Amygdala (tissue), 56 donors: ENCODE data around the gene COL23A1.
A peak's percentile ranks its signal among the peaks of the same experiment; 100 is the strongest.

ENCODE experiments used
- DNase-seq, 56 donors: peaks; one replicate each; lab custom pipeline; 2025; lab: John Stamatoyannopoulos, UW

COL23A1 gene

DNA sequence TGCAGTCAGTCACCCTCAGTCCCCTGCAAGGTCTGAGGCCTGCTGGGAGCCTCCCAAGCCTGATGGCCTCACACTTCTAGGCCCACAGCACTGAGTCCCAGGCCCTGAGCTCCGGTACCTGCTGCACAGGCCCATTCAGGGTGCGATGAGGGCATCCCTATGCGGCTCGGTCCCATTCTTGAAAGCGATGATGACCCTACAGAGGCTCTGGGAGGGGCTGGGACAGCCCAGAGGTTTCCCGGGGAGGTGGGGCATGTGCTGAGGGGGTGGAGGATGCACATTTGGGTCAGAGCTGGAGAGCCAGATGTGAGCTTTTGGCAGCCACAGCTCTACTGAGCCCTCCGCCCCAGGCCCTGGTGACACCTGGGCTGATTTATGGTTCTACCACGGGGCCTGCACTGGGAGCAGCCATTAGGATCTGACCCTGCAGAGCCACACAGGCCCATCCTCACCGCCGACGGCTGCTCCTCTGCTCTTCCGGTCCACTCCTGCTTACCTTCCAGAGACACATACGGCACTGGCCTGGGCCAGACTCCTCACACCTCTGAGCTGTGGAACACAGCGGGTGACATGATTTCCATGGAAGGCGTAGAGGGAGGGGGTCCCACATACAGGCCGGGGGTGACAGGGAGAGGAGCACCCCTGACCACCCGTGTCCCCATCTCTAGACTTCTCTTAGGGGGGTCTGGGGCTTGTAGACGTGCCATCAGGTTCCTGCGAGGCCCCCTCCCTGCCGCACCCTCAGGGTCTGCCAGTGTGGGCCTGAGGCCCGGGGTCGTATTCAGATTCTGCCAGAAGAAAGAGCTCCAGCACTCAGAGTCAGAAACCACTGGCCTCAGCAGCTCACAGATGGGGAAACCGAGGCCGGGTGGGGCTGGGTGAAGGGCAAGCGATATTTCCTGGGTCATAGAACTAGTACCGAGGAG, 53.4 kb downstream of the COL23A1 start:
- DNase-seq: no peak

DNA sequence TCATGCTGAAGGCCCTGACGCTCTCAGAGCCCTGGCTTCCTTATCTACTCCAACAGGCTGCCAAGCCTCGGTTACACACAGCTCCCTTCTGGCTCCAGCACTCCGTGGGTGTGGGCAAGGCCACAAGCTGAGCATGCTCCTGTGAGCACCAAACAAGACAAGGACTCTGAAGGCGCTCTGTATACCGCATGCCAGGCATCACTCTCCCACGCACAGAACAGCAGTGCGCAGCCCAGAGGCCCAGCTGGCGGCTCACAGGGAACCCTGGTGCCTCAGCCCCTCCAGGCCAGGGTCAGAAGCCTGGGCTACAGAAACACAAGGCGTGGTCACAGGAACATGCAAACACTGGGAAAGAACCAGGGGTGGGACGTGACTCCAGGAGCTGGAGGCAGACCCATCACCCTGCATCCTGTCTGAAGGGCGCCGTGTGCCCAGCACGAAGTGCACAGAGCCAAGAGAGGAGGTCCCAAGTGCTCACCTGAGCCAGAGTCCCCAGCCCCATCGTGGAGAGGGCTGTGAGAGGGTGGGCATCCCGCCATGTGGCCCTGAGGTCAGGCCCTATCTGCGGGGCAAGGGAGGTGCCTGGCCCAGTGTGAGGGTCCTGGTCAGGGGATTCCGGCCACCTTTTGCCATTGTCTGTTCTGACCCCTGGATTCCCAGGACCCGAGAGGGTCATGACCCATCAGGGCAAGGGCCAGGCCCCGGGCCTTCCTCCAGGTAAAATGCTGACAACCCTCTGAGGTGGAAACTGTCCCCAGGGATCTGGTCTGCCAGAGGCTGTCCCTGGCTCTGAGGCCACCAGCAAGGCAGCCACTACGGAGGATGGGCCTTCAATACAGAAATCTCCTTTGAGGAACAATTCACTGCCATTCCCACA, 54.7 kb downstream of the COL23A1 start:
- peak in 3 of 56 donors; percentile 3 to 30 (median 15) for DNase-seq

DNA sequence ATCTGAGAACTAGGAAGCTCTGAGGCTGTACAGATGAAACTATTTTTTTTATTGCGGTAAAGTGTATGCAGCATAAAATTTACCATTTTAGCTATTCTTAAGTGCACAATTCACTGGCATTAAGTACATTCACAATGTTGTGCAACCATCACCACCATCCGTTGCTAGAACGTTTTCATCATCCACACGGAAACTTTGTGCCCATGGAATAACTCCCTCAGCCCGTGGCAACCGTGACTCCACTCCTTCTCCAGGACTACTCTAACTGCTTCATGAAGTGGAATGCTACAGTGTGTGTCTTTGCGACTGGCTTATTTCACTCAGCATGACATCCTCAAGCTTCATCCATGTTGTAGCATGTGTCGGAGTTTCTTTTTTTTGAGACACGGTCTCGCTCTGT, 57.1 kb downstream of the COL23A1 start:
- no peak for DNase-seq

DNA sequence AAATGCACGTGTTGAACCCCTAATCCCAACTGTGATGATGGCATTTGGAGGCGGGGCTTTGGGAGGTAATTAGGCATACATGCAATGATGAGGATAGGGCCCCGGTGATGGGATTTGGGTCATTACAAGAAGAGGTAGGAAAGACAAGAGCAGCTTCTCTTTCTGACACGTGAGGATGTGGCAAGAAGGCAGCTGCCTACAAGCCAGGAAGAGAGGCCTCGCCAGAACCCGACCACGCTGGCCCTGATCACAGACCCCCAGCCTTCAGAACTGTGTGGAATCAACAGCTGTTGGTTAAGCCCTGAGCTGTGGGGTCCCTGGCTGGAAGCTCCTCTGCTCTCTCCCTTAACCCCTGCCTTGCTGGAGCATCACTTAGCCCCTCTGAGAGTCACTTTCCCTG, 57.5 kb downstream of the COL23A1 start:
- no peak for DNase-seq

DNA sequence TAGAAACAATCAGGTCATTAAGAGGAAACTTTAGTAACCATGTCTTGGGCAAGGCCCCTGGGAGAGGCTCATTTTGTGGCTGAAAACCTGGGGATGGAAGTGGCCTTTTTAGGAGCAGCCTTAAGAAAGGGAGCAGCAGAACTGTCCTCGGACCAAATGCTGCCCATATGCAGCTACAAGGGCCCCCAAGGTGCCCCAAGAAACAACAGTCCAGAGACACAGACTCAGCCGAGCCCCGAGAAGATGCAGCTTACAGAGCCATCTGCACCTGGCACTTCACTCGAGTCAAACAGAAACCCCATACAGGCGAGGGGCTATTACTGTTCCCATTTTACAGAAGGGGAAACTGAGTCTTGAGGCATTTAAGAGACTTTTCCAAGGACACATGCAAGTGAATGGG, 58.0 kb downstream of the COL23A1 start:
- DNase-seq: no peak

DNA sequence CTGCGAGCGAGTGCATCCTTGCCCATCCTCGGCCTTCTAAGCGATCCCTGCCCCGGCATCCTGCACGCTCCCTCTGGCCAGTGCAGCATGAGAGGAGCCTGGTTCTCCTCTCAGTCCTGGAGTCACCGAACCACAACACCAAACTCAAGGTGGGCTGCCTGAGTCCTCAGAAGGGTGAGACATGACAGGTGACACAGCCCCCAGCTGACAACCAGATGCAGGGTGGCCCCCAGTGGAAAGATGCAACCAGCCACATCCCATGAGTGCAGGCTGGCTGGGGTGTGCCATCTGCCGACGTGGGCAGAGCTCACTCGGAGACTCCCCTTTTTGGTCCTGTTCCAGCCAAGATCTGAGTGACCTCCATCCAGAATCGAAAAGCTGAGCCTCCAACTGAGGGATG, 58.4 kb downstream of the COL23A1 start:
- DNase-seq: no peak

DNA sequence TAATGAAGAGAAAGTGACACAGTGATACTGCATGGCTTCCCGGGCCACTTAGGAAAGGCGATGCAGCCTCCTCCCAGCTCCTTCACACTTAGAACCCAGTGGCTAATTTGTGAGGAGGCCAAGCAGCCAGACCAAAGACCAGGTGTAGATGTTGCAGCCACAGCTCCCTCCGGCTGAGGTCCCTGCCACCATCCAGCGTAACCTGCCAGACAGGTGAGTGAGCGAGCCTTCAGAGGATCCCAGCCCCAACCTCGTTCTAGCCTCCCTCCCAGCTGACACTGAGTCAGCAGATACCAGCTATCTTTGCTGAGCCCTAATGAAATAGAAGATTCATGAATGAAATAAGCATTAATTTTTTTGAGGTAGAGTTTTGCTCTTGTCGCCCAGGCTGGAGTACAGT, 59.7 kb downstream of the COL23A1 start:
- DNase-seq: no peak

DNA sequence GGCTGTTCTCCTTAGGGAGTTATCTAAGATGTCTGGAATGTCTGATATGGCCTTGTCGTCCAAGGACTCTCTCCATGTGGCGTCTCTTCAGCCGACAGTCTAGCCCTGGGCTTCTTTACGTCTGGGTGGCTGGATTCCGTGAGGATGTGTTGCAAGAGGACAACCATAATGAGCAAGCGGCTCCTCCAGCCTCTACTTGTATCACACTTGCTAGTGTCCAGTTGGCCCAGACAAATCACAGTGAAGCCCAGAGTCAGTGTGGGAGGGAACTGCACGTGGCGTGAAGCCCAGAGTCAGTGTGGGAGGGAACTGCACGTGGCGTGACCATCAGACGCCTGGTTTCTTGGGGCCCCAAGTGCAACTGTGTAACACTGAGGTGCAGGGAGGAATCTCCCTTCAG, 61.1 kb downstream of the COL23A1 start:
- DNase-seq: no peak

DNA sequence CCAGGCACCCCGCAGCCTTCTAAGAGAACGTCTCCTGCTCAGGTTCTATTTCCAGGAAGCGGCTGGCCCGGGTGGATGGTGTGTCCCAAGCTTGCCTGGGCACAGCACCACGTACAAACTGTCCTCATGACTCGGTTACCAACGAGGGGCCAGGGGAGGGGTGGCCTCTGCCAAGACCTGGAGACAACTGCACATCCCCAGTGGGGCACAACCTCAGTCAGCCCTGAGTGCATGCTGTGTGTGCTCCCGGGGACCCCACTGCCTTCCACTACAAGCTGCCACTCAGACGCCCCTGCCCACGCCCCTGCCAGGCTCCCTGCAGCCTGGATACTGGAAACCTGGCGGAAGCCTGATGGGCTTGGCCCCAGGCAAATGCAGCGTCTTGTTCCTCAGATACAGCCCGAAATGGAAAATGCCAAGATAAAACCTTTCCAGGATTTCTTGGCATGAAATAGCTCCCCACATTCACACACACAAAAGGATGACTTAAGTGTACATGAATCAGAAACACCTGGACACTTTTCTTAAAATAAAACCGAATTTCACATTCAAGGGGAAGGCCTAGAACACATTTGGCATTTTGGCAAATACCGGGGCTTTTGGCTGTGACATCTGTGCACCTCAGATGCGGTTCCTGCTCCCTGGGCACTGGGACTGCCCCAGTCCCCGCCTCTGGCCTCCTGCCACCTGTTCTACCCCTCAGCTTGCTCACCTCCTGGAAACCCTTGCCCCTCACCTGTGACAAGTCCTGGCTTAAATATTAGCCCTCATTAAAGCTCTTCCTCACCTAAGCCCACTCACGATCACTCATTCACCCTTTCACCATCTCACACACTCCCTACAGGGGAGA, 62.5 kb downstream of the COL23A1 start:
- DNase-seq: peak in 1 of 56 donors; percentile 15

DNA sequence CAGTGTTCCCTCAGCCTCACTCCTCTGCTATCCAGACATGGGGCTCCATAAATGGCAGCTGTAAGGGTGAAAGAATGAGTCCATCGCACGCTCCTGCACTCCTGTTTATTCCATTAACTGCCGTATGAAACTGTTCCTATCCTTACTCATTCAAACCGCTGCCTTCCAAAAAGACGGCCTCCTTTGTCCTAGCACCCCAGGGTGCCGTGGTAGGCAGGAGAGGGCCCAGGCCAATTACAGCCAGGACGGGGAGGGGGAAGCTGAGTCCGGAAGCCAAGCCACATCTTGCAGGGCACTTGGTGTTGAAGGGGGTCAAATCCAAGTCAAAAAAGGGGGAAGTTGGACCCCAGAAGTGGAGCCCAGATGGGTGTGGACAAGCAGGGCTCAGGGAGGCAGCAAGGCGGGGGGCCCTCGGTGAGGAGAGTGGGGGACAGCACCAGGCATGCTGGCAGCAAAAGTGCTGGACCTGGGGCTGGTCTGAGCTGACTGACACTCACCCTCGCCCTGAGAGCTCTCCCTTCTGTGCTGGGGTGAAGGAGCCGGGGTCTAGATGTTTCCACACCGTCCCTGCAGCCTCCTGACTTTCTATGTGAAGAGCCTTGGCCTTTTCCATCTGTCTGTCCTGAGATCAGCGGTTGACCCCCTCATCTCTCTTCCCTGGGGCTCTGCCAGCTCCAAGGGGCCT, 63.3 kb downstream of the COL23A1 start:
- no peak for DNase-seq

DNA sequence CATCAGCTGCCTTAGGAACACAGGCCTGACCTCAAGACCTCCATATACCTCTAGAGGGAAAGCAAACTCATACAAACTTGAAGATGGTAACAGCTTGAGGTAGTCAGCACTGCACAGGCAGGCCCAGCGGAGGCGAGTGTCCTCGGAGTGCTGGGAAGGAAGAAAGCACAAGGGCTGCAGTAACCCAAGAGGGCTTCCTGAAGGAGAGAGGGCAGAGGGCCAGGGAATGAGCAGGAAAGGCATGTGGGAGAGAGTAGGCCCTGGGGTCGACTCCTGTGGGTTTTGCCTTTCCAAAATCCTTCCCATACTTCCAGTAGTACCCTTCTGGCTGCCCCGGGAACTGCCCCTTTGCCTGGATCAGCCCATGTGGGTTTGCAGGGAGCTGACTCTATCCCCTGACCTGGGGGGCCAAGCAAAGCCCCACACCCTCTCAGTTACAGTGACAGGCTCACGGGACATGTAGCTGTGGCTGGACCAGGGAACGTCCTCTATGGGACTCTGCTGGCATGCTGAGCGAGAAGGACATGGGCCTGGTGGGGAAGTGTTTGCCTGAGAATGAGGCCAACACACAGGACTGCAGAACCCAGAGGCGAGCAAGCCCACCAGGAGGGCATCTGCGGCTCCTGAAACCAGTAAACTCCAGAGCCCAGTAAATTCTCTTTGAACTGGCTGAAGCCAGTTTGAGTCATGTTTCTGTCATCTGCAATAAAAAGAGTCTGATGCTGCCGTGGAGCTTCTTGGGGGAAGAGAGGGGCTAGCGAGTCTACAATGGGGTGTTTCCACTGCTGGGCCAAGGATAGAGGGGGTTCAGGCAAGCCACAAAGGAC, 64.1 kb downstream of the COL23A1 start:
- no peak for DNase-seq

DNA sequence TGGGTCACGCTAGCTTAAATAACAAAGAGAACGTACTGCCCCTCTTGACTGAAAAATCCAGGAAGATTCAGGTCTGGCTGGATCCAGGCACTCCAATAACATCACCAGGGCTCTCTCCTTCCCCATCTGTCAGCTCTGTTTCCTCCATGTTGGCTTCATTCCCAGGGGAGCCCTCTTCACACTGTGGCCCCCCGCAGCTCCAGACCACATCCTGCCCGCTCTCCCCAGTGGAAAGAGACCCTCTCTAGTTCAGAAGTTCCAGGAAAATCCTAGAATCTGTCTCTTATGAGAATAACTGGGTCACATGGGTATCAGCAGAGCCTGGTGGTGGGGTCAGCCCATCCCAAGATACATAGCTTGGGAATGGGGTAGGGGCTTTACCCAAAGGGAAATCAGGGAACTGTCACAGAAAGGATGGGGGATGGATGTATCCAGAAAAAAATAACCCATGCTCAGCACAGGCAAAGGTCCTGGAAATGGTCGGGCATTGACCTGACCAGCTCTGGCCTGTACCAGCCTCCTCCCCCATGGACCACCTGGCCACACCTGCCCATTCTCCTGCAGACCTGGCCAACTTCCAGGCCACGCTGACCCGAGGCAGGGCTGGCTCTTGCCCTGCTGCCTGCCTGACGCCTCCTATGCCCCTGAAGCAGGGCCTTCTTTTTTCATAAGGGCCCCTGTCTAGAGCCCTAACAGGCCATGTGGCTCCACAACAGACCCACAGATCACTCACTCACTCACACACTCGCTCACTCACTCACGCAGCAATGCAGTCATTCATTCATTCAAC, 65.9 kb downstream of the COL23A1 start:
- DNase-seq: no peak

DNA sequence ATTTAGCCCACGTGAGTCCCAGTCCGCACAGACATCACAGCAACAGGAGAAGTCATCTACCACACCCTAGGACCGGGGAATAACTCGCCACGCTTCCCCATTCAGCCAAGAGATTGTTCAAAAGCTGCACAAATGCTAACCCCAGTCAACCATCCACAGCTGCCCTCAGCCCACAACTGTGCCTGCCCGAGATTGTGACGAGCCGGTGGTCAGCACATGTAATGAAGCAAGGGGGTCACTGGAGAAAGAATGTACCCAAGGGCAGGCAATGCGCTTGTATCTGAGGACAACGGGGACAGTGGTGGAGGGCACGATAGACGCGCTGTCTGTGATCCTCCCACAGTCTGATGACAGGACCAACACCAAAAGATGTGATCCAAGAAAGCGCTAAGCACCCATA, 67.8 kb downstream of the COL23A1 start:
- DNase-seq: no peak

DNA sequence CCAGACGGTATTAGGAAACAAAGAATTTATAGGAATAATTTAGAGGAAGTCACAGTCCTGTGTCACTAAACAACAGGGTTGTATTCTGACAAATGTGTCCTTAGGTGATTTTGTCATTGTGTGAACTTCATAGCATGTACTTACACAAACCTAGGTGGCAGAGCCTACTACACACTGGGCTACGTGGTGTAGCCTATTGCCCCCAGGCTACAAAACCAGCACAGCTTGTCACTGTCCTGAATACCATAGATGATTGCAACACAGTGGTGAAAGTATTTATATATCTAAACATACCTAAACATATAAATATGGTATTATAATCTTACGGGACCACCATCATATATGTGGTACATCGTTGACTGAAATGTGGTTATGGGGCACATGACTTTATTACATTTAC, 69.3 kb downstream of the COL23A1 start:
- no peak for DNase-seq

DNA sequence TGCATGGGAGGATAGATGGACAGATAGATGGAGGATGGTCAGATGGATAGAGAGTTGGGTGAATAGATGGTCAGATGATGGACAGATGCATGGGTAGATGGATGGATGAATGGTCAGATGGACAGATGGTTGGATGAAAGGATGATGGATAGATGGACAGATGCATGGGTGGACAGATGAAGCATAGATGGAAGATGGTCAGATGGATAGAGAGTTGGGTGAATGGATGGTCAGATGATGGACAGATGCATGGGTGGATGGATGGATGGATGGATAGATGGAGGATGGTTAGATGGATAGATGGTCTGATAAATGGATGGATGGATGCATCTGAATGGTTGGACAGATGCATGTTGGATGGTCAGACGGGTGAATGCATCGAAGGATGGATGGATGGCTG, 70.4 kb downstream of the COL23A1 start:
- no peak for DNase-seq

DNA sequence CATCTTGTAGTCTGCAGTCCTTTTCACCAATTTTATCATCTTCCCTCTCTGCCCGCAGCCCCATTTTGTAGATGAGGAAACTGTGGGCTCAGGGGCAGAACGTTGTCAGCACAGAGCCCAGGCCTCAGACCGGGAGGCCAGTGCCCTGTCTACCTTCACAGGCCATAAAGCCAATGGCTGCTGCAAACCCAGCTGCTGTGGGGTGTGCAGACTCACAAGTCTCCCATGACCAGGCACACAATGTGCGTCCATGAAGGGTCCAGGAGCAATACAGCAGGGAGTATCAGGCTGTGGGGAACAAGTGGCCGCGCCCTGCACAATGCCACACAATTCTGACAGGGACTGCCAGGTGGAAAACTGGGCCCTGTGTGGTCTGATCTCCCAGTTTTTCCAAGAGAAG, 71.0 kb downstream of the COL23A1 start:
- DNase-seq: no peak

DNA sequence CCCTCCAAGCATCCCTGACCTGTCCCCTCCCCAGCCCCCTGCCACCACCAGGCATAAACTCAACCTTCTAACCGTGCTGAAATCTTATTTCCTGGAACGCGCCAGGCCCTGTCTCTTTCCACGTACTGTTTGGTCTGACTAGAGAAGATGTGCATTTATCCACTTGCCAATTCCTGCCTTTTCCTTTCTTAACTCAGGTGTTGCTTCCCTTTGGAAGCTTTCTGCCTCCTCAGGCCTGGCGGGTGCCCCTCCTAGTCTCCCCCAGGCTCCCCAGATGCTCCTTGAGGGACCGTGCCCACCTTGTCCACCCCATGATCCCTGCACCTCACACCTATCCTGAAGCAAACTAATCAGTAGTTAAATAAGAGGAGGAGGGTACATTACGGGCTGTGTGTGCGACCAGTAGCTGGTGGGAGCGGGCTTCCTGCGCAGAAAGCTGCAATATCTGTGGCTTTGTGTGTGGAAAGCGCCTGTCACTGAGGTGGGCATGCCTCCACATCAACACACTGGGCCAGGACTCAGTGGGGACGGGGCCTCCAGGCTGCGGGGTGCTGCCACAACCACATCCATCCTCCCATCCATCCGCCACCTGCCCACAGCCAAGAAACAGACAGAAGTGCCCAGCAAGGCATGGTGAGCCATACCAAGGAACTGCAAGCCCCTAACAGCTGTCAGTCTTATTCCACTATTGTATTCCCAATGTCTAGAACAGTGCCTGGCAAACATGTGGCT, 73.5 kb downstream of the COL23A1 start:
- no peak for DNase-seq
